ENCODE data around the gene TDRD5. TPM values are rescaled to one million over a fixed set of nuclear protein-coding genes. Genes with fewer than 3 reads are reported as not detected.

Gene TDRD5
- total RNA-seq, 3 donors from 2014 or later, result not detected

- Mint-ChIP-seq H3K4me1 (ENCODE audit: low read depth) (no peaks in the 10 kb centered on the region), H3K9me3 (no peaks in the 10 kb centered on the region), H3K27me3 (ENCODE audit: low read depth) (peaks cover 48% of the 10 kb centered on the region), H3K4me3 (no peak overlapping the region), H3K36me3 (ENCODE audit: insufficient read depth) (no peaks in the 10 kb centered on the region)
- ATAC-seq, result no peak
- no peak for DNase-seq
Observed at GRCh38 chr1:179587336-179587735, 4.3 kb upstream of the TDRD5 start.

GRCh38 chr1:179588425-179589024 is 3.1 kb upstream of the TDRD5 start:
- no peak for ATAC-seq
- Mint-ChIP-seq H3K4me1 (ENCODE audit: low read depth) (no peaks in the 10 kb centered on the region), H3K36me3 (ENCODE audit: insufficient read depth) (no peaks in the 10 kb centered on the region), H3K27me3 (ENCODE audit: low read depth) (peaks cover 49% of the 10 kb centered on the region), H3K9me3 (no peaks in the 10 kb centered on the region), H3K4me3 (no peak overlapping the region)
- no peak for DNase-seq

DNA sequence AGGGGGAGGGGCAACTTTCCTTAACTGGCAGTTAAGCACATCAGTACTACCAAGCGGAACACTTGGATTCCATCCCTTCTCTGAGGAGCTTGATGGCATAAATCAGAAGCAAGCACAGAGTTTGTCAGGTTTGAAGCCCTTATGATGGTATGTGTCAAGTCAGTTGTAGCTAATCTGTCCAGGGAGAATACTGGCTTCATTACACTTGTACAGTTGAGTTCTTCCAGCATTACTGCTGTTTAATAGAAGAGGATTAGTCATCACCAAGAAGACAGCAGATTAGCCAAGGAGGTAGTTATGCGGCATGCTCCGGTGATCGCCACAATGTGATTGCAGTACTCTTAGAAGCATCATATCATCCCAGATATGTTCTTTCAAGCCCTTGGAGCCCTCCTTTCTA is 2.1 kb upstream of the TDRD5 start:
- Mint-ChIP-seq H3K4me1 (ENCODE audit: low read depth) (no peaks in the 10 kb centered on the region), H3K4me3 (no peak overlapping the region), H3K9me3 (no peaks in the 10 kb centered on the region), H3K36me3 (ENCODE audit: insufficient read depth) (no peaks in the 10 kb centered on the region), H3K27me3 (ENCODE audit: low read depth) (peaks cover 43% of the 10 kb centered on the region)
- ATAC-seq (no peak), DNase-seq (no peak)

- Mint-ChIP-seq H3K27me3 (ENCODE audit: low read depth) (peaks cover 42% of the 10 kb centered on the region), H3K4me1 (ENCODE audit: low read depth) (no peaks in the 10 kb centered on the region)
- no peak for ATAC-seq
Observed at GRCh38 chr1:179590671-179591070, 961 bp upstream of the TDRD5 start.

GRCh38 chr1:179591253-179591591 is 410 bp upstream of the TDRD5 start:
- Mint-ChIP-seq H3K27me3 (ENCODE audit: low read depth) (peaks cover 39% of the 10 kb centered on the region), H3K4me3 (no peak overlapping the region), H3K36me3 (ENCODE audit: insufficient read depth) (no peaks in the 10 kb centered on the region), H3K9me3 (no peaks in the 10 kb centered on the region), H3K4me1 (ENCODE audit: low read depth) (no peaks in the 10 kb centered on the region)
- DNase-seq (no peak), ATAC-seq (no peak)

More at GRCh38 chr1:179590671-179591070, 961 bp upstream of the TDRD5 start:
- DNase-seq, result no peak
- H3K4me3 Mint-ChIP-seq, result no peak overlapping the region
- H3K36me3 Mint-ChIP-seq (ENCODE audit: insufficient read depth), result no peaks in the 10 kb centered on the region
- H3K9me3 Mint-ChIP-seq, result no peaks in the 10 kb centered on the region

GRCh38 chr1:179598631-179599030 is 7.0 kb downstream of the TDRD5 start:
- H3K9me3 Mint-ChIP-seq, result peaks cover 4% of the 10 kb centered on the region
- no peak overlapping the region for H3K4me3 Mint-ChIP-seq
- H3K4me1 Mint-ChIP-seq (ENCODE audit: low read depth), result no peaks in the 10 kb centered on the region
- no peak for ATAC-seq
- no peak for DNase-seq
- H3K36me3 Mint-ChIP-seq (ENCODE audit: insufficient read depth), result no peaks in the 10 kb centered on the region
- H3K27me3 Mint-ChIP-seq (ENCODE audit: low read depth), result peaks cover 13% of the 10 kb centered on the region

DNA sequence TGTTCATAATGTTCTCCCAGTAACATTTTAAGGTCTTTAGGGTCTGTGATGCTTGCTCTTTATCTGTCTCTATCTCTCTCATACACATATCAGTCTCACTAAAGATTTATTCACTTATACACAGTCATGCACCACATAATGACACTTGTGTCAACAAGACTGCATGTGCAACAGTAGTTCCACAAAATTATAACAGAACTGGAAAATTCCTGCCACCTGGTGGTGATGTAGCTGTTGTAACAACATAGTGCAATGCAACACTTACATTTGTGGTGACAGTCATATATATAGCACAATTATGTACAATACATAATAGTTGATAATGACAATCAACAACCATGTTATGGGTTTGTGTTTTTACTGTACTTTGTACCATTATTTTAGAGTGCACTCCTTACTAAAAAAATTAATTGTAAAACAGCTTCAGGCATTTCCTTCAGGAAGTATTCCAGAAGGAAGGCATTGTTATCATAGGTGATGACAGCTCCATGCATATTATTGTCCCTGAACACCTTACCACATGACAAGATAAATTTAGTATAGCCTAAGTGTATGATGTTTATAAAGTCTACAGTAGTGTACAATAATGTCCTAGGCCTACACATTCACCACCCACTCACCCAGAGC is 8.1 kb downstream of the TDRD5 start:
- Mint-ChIP-seq H3K9me3 (peaks cover 4% of the 10 kb centered on the region), H3K4me3 (no peak overlapping the region), H3K36me3 (ENCODE audit: insufficient read depth) (no peaks in the 10 kb centered on the region), H3K27me3 (ENCODE audit: low read depth) (peaks cover 11% of the 10 kb centered on the region), H3K4me1 (ENCODE audit: low read depth) (no peaks in the 10 kb centered on the region)
- DNase-seq (no peak), ATAC-seq (no peak)

GRCh38 chr1:179601093-179601492 is 9.5 kb downstream of the TDRD5 start:
- Mint-ChIP-seq H3K27me3 (ENCODE audit: low read depth) (peaks cover 9% of the 10 kb centered on the region), H3K4me1 (ENCODE audit: low read depth) (no peaks in the 10 kb centered on the region), H3K9me3 (peaks cover 4% of the 10 kb centered on the region), H3K36me3 (ENCODE audit: insufficient read depth) (no peaks in the 10 kb centered on the region), H3K4me3 (no peak overlapping the region)
- ATAC-seq, result no peak
- DNase-seq, result no peak

DNA sequence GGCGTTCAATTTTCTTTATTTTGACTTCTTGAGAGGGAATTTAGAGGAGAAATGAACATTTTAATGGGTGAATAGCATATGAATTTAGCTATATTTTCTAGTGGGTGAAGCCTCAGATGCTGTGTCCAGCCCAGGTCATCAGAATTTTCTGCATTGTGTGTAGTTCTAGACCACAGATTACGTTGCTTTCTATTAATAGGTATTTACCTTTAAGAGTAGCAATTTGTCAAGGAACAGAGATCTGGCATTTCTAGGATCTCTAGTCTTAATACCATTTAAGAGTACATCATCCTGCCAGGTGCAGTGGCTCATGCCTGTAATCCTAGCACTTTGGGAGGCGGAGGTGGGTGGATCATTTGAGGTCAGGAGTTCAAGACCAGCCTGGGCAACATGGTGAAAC is 20.7 kb downstream of the TDRD5 start:
- Mint-ChIP-seq H3K4me3 (no peak overlapping the region), H3K27me3 (ENCODE audit: low read depth) (peaks cover 7% of the 10 kb centered on the region), H3K9me3 (no peaks in the 10 kb centered on the region), H3K4me1 (ENCODE audit: low read depth) (no peaks in the 10 kb centered on the region), H3K36me3 (ENCODE audit: insufficient read depth) (no peaks in the 10 kb centered on the region)
- no peak for ATAC-seq
- no peak for DNase-seq

DNA sequence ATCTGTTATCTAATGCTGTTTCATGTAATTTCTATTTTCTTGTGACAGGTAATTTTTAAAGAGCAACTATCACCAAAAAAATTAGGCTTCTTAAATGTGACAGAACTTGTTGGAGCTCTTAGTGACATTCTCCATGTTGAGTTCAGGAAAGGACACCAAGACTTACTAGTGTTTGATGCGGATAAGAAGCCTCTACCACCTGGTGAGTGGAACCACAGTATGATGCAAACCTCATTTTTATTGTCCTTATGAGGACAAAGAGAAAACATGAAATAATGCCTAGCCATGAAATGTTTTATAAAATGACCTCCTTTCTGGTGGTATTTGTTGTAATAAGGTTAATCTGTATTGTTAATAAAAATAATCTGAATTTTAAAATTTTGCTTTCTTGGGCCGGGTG is 39.1 kb downstream of the TDRD5 start:
- no peaks in the 10 kb centered on the region for H3K36me3 Mint-ChIP-seq (ENCODE audit: insufficient read depth)

GRCh38 chr1:179632868-179633267 is 41.2 kb downstream of the TDRD5 start:
- H3K4me3 Mint-ChIP-seq, result no peak overlapping the region
- H3K9me3 Mint-ChIP-seq, result no peaks in the 10 kb centered on the region
- no peaks in the 10 kb centered on the region for H3K36me3 Mint-ChIP-seq (ENCODE audit: insufficient read depth)
- ATAC-seq, result no peak
- H3K27me3 Mint-ChIP-seq (ENCODE audit: low read depth), result no peaks in the 10 kb centered on the region
- DNase-seq, result no peak
- H3K4me1 Mint-ChIP-seq (ENCODE audit: low read depth), result no peaks in the 10 kb centered on the region

More for the DNA sequence above, 39.1 kb downstream of the TDRD5 start:
- no peak overlapping the region for H3K4me3 Mint-ChIP-seq
- no peak for DNase-seq
- no peak for ATAC-seq
- H3K9me3 Mint-ChIP-seq, result no peaks in the 10 kb centered on the region
- no peaks in the 10 kb centered on the region for H3K4me1 Mint-ChIP-seq (ENCODE audit: low read depth)
- no peaks in the 10 kb centered on the region for H3K27me3 Mint-ChIP-seq (ENCODE audit: low read depth)

DNA sequence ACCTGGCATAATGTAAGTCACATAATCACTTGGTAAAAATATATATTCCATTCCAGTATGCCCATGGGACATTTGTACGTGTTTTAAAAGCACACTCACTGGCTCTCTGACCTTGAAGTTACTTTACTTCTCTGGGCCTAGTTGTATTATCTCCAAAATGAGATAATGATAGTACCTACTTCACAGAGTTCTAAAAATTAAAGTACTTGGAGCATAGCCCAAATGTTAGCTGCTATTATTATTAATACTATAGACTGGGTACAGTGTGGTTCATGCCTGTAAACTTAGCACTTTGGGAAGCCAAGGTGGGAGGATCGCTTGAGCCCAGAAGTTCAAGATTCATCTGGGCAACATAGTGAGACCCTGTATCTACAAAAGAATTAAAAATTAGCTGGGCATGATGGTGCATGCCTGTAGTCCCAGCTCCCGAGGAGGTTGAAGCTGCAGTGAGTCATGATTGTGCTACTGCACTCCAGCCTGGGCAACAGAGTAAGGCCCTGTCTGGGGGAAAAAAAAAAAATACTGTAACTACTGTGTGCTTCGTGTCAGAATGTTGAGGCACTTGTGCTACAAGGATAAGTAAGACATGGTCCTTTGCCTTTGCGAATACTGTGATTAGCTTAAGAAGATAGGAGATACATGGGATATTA is 45.7 kb downstream of the TDRD5 start:
- no peak overlapping the region for H3K4me3 Mint-ChIP-seq
- no peaks in the 10 kb centered on the region for H3K27me3 Mint-ChIP-seq (ENCODE audit: low read depth)
- no peaks in the 10 kb centered on the region for H3K36me3 Mint-ChIP-seq (ENCODE audit: insufficient read depth)
- no peaks in the 10 kb centered on the region for H3K4me1 Mint-ChIP-seq (ENCODE audit: low read depth)
- DNase-seq, result no peak
- no peaks in the 10 kb centered on the region for H3K9me3 Mint-ChIP-seq
- ATAC-seq, result no peak

GRCh38 chr1:179661018-179661417 is 69.4 kb downstream of the TDRD5 start:
- H3K4me3 Mint-ChIP-seq, result no peak overlapping the region
- ATAC-seq (no peak), DNase-seq (no peak)
- peaks cover 9% of the 10 kb centered on the region for H3K9me3 Mint-ChIP-seq
- no peaks in the 10 kb centered on the region for H3K4me1 Mint-ChIP-seq (ENCODE audit: low read depth)
- H3K27me3 Mint-ChIP-seq (ENCODE audit: low read depth), result peaks cover 6% of the 10 kb centered on the region
- no peaks in the 10 kb centered on the region for H3K36me3 Mint-ChIP-seq (ENCODE audit: insufficient read depth)

DNA sequence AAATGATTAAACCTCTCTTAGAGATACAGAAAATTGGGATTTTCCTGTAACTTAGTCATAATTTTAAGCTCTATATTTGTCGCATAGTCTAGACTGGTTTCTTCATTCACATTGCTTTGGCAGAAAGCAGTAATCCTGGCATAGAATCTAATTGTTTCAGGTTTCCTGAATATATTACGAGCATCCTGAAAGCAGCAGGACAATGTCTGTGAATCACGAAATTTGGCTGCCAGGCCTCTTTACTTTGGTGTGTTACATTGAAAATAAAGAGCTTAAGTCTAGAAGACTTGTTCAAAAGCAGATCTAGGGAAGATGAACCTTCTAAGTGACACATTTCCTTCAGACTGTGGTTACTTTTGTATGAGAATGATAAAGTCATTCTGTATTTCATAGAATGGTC is 72.2 kb downstream of the TDRD5 start:
- no peak for ATAC-seq
- Mint-ChIP-seq H3K9me3 (peaks cover 9% of the 10 kb centered on the region), H3K4me3 (no peak overlapping the region)

GRCh38 chr1:179677882-179678281 is 86.2 kb downstream of the TDRD5 start:
- Mint-ChIP-seq H3K9me3 (peaks cover 6% of the 10 kb centered on the region), H3K27me3 (ENCODE audit: low read depth) (peaks cover 18% of the 10 kb centered on the region), H3K4me3 (no peak overlapping the region), H3K36me3 (ENCODE audit: insufficient read depth) (no peaks in the 10 kb centered on the region), H3K4me1 (ENCODE audit: low read depth) (no peaks in the 10 kb centered on the region)
- ATAC-seq, result no peak
- no peak for DNase-seq

More for the DNA sequence above, 72.2 kb downstream of the TDRD5 start:
- peaks cover 9% of the 10 kb centered on the region for H3K27me3 Mint-ChIP-seq (ENCODE audit: low read depth)
- DNase-seq, result no peak
- no peaks in the 10 kb centered on the region for H3K4me1 Mint-ChIP-seq (ENCODE audit: low read depth)
- H3K36me3 Mint-ChIP-seq (ENCODE audit: insufficient read depth), result no peaks in the 10 kb centered on the region
